Activated T-cell treated with anti-CD3 and anti-CD28 coated beads, Interleukin-2, amount 50 U/mL, for 24 hours (primary cell): ENCODE data around the gene VN1R4.
A peak's percentile ranks its signal among the peaks of the same experiment; 100 is the strongest.
"Not testable (repeated sequence)": the region's sequence is repeated elsewhere in the genome, so short reads cannot be mapped to it uniquely, and the experiment has no call there.

ENCODE experiments used
- DNase-seq: peaks from one replicate; pipeline ENCODE4 v3.0.0-alpha.2; 2020
- H3K27ac Mint-ChIP-seq: 2 replicates; pipeline ENCODE4 v1.8.0; 2020; ENCODE audit warnings: mild to moderate bottlenecking, mixed read lengths
- H3K27me3 Mint-ChIP-seq: 2 replicates; pipeline ENCODE4 v1.8.0; 2020; ENCODE audit warnings: mixed read lengths
- H3K36me3 Mint-ChIP-seq: 2 replicates; pipeline ENCODE4 v1.8.0; 2020; ENCODE audit warnings: low read depth, mixed read lengths
- H3K4me1 Mint-ChIP-seq: 2 replicates; pipeline ENCODE4 v1.8.0; 2020; ENCODE audit warnings: low read depth, mixed read lengths
- H3K4me3 Mint-ChIP-seq: 2 replicates; pipeline ENCODE4 v1.8.0; 2020; ENCODE audit warnings: mild to moderate bottlenecking, moderate library complexity, mixed read lengths
- H3K9me3 Mint-ChIP-seq: 2 replicates; pipeline ENCODE4 v1.8.0; 2020; ENCODE audit warnings: mixed read lengths

Gene VN1R4

GRCh38 chr19:53254411-53255341 lies 12.8 kb downstream of the VN1R4 start, which contains the start of gene ZNF677:
TSS of gene ZNF677 (minus strand) at chr19:53254873. CDS start at chr19:53251550, 3,323 bp downstream.
- Mint-ChIP-seq H3K4me1 (peaks cover 11% of the 10 kb centered on the region), H3K27ac (peak within 1 kb of the TSS; percentile 50), H3K36me3 (peaks cover 52% of the 10 kb centered on the region), H3K4me3 (peak within 1 kb of the TSS; percentile 81), H3K27me3 (peaks cover 4% of the 10 kb centered on the region), H3K9me3 (peaks cover 46% of the 10 kb centered on the region)
- DNase-seq = peak; percentile 87

GRCh38 chr19:53246498-53246897 lies 21.0 kb downstream of the VN1R4 start:
- Mint-ChIP-seq H3K9me3 (peaks cover 68% of the 10 kb centered on the region), H3K36me3 (peaks cover 92% of the 10 kb centered on the region), H3K4me3 (no peak overlapping the region), H3K27ac (no peak overlapping the region), H3K4me1 (no peaks in the 10 kb centered on the region), H3K27me3 (no peaks in the 10 kb centered on the region)
- DNase-seq = no peak

- Mint-ChIP-seq H3K4me3 (no peak overlapping the region), H3K27ac (no peak overlapping the region), H3K27me3 (no peaks in the 10 kb centered on the region), H3K36me3 (peaks cover 81% of the 10 kb centered on the region), H3K9me3 (peaks cover 65% of the 10 kb centered on the region), H3K4me1 (no peaks in the 10 kb centered on the region)
- no peak for DNase-seq
Measured at GRCh38 chr19:53237114-53237777, 30.3 kb downstream of the VN1R4 start.

GRCh38 chr19:53224606-53225005 lies 42.9 kb downstream of the VN1R4 start:
- no peak for DNase-seq
- H3K9me3 Mint-ChIP-seq = peaks cover 44% of the 10 kb centered on the region
- H3K36me3 Mint-ChIP-seq = peaks cover 35% of the 10 kb centered on the region
- no peak overlapping the region for H3K4me3 Mint-ChIP-seq
- no peaks in the 10 kb centered on the region for H3K27me3 Mint-ChIP-seq
- H3K4me1 Mint-ChIP-seq = no peaks in the 10 kb centered on the region
- H3K27ac Mint-ChIP-seq = no peak overlapping the region

- peaks cover 45% of the 10 kb centered on the region for H3K9me3 Mint-ChIP-seq
- not testable (repeated sequence) for DNase-seq, H3K27ac Mint-ChIP-seq, H3K4me3 Mint-ChIP-seq, H3K4me1 Mint-ChIP-seq, H3K27me3 Mint-ChIP-seq
- H3K36me3 Mint-ChIP-seq = peaks cover 41% of the 10 kb centered on the region
Measured at GRCh38 chr19:53222716-53223115, 44.8 kb downstream of the VN1R4 start.
